CD4-positive, alpha-beta memory T cell (primary cell): ENCODE results near the gene VENTX. TPM values are rescaled to one million over a fixed set of nuclear protein-coding genes. Genes with fewer than 3 reads are reported as not detected.

ENCODE experiments used
- CTCF ChIA-PET: fragments of 350-600 bp; sonication (Branson Sonifier 250); formaldehyde crosslinking; loops from one replicate; lab custom pipeline; 2021; ENCODE audit warnings: inconsistent platforms; ENCODE audit not compliant: partially characterized antibody; lab: Charles Lee
- POLR2A ChIA-PET: fragments of 350-600 bp; sonication (Branson Sonifier 250); formaldehyde crosslinking; loops from one replicate; lab custom pipeline; 2021; ENCODE audit not compliant: partially characterized antibody; lab: Charles Lee
- DNase-seq, 5 donors: peaks; one replicate each; pipeline versions ENCODE4 v3.0.0 to v3.0.0-alpha.2; 2020 to 2022; ENCODE audit warnings: mixed read lengths in 1 of 5
- H3K27ac ChIP-seq: one replicate; pipeline ENCODE4 v1.7.0; 2013; ENCODE audit warnings: low read depth, low read length
- H3K27me3 ChIP-seq: 2 replicates; pipeline ENCODE4 v1.7.0; 2013; ENCODE audit warnings: mild to moderate bottlenecking, low read length, moderate library complexity; ENCODE audit not compliant: insufficient read depth
- H3K36me3 ChIP-seq: 2 replicates; pipeline ENCODE4 v1.7.0; 2013; ENCODE audit warnings: mild to moderate bottlenecking, low read length, moderate library complexity; ENCODE audit not compliant: insufficient read depth
- H3K4me1 ChIP-seq: 2 replicates; pipeline ENCODE4 v1.7.0; 2013; ENCODE audit warnings: mild to moderate bottlenecking, low read length, moderate library complexity; ENCODE audit not compliant: insufficient read depth
- H3K4me3 ChIP-seq, 2 donors: one replicate each; pipeline ENCODE4 v1.7.0; 2013; ENCODE audit warnings: low read length in 2 of 2, mild to moderate bottlenecking in 1 of 2
- H3K9me3 ChIP-seq, 2 donors: one replicate each; pipeline ENCODE4 v1.7.0; 2013; ENCODE audit warnings: low read length in 2 of 2, control low read depth in 1 of 2; ENCODE audit not compliant: control insufficient read depth in 1 of 2
- H3K27ac Mint-ChIP-seq, 7 donors: one replicate each; pipeline ENCODE4 v1.8.0; 2020 to 2021; ENCODE audit warnings: mixed read lengths in 7 of 7, mild to moderate bottlenecking in 6 of 7, inconsistent platforms in 3 of 7, moderate library complexity in 3 of 7
- H3K27me3 Mint-ChIP-seq, 2 donors: one replicate each; pipeline ENCODE4 v1.8.0; 2020 to 2021; ENCODE audit warnings: mixed read lengths in 2 of 2
- H3K36me3 Mint-ChIP-seq, 2 donors: one replicate each; pipeline ENCODE4 v1.8.0; 2020 to 2021; ENCODE audit warnings: mixed read lengths in 2 of 2, inconsistent platforms in 1 of 2, mild to moderate bottlenecking in 1 of 2
- H3K4me1 Mint-ChIP-seq, 4 donors: one replicate each; pipeline ENCODE4 v1.8.0; 2020 to 2021; ENCODE audit warnings: mixed read lengths in 4 of 4, mild to moderate bottlenecking in 1 of 4
- H3K4me3 Mint-ChIP-seq, 8 donors: one replicate each; pipeline ENCODE4 v1.8.0; 2020 to 2021; ENCODE audit warnings: mixed read lengths in 8 of 8, mild to moderate bottlenecking in 7 of 8, moderate library complexity in 6 of 8, inconsistent platforms in 3 of 8
- H3K9me3 Mint-ChIP-seq, 8 donors: one replicate each; pipeline ENCODE4 v1.8.0; 2020 to 2021; ENCODE audit warnings: mixed read lengths in 8 of 8, mild to moderate bottlenecking in 5 of 8, inconsistent platforms in 3 of 8, moderate library complexity in 1 of 8
- intact Hi-C: fragments of 100-400 bp; cut with micrococcal nuclease; formaldehyde crosslinking; loops from one replicate; pipeline ENCODE4 v1.15.1; 2023
- polyA plus RNA-seq, 2 donors: library from polyadenylated mRNA; unstranded; fragments of 300-500 nt; fragmentation: Illumina TruSeq; gene quantifications; one replicate each; pipeline ENCODE4 v1.2.3, GENCODE V29; 2021
- total RNA-seq, 2 experiments: library from RNA; stranded (reverse); gene quantifications; one replicate each; pipeline ENCODE4 v1.2.3, GENCODE V29; 2021

VENTX gene
- total and polyA plus RNA-seq, 4 experiments from 2014 or later, result not detected

DNA sequence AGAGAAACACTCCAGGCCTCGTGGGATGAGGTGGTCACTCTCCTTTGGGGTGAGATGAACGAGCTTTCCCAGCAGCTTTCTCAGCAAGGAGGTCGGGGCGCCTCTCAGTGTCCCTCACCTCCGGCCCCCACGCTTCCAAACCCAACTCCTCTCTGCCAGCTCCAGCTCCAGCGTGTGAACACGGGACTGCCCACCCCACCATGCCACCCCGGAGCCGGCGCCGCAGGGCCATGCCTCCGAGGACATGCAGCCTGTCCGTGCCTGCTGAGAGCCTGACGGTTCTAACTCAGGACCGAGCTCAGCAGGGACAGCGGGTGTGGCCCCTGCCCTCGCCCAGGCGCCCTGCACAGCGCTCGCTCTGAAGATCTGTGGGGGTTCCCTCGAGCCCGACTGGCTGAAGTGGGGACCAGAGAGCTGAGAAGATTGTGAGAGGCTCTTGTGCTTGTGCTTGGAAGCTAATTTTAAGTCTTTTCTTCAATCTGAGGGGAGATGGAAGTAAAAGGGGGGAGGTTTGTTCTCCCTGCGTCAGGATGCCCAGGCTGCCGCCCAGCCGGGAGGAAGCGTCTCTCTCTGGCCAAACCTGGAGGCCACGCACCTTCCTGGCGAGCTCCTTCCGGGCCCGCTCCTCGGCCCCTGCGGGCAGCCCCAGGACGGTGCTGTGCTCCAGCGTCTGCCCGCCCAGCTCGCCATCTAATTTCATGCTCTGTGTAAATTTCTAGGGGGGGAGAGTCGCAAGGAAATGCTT is 44.1 kb downstream of the VENTX start:
- POLR2A ChIA-PET, result interaction anchor here (0.9 to 2.5 kb wide), 2 partner anchors 19 to 25 kb away, joined by 4 to 8 read pairs; no protein-coding TSS in a partner anchor
- H3K4me1 Mint-ChIP-seq, result peaks cover 17 to 41% (median 25%) of the 10 kb centered on the region in 4 donors
- H3K27ac ChIP-seq, result no peak overlapping the region
- H3K27ac Mint-ChIP-seq, result peak overlapping the region in 1 of 7 donors; percentile 19
- intact Hi-C loops, result no loop called here
- no peaks in the 10 kb centered on the region for H3K9me3 ChIP-seq
- CTCF ChIA-PET, result interaction anchor here (1.0 to 1.5 kb wide), 3 partner anchors 21 to 26 kb away, joined by 3 to 7 read pairs (median 3); no protein-coding TSS in a partner anchor
- H3K4me1 ChIP-seq, result peaks cover 32% of the 10 kb centered on the region
- H3K36me3 Mint-ChIP-seq, result peaks cover 36 to 51% of the 10 kb centered on the region in 2 donors
- H3K27me3 Mint-ChIP-seq, result no peaks in the 10 kb centered on the region
- no peak overlapping the region for H3K4me3 Mint-ChIP-seq
- H3K9me3 Mint-ChIP-seq, result peaks cover 0 to 3% (median 0%) of the 10 kb centered on the region in 8 donors
- DNase-seq, result no peak
- H3K4me3 ChIP-seq, result no peak overlapping the region
- peaks cover 47% of the 10 kb centered on the region for H3K36me3 ChIP-seq
- H3K27me3 ChIP-seq, result no peaks in the 10 kb centered on the region

DNA sequence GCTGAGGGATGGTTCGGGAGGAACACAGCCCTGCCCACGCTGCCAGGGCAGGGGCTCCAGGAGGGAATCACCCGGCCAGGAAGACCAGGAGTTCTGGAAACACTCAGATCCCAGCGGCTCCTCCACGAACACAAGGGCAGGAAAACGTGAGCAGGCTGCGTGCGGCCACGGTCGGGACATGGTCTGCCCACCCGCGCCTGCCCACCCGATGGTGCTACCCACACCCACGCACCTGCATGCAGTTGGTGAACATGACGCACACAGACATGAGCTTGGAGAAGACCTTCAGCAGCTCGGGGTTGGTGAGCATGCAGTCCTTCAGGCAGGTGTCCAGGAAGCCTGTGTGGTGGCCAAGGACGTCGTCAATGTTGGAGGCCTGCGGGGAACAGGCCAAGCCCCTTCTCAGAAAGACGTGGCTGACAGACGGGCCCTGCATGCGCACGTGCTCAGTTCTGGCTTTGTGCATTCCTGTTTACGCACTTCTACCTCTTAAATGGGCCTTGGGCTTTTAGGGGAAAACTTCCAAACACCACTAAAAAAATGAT is 45.3 kb downstream of the VENTX start:
- no peak overlapping the region for H3K4me3 ChIP-seq
- intact Hi-C loops, result no loop called here
- H3K9me3 ChIP-seq, result no peaks in the 10 kb centered on the region
- H3K27ac ChIP-seq, result no peak overlapping the region
- Mint-ChIP-seq H3K4me1 (peaks cover 13 to 34% (median 21%) of the 10 kb centered on the region in 4 donors), H3K36me3 (peaks cover 39 to 57% of the 10 kb centered on the region in 2 donors), H3K9me3 (peaks cover 0 to 3% (median 0%) of the 10 kb centered on the region in 8 donors), H3K4me3 (no peak overlapping the region), H3K27me3 (no peaks in the 10 kb centered on the region), H3K27ac (no peak overlapping the region)
- H3K27me3 ChIP-seq, result no peaks in the 10 kb centered on the region
- ChIA-PET POLR2A (interaction anchor here (0.6 kb wide), 1 partner anchor 25 kb away, joined by 3 read pairs; no protein-coding TSS in a partner anchor), CTCF (no interaction called here)
- DNase-seq, result no peak
- peaks cover 21% of the 10 kb centered on the region for H3K4me1 ChIP-seq
- H3K36me3 ChIP-seq, result peaks cover 51% of the 10 kb centered on the region

DNA sequence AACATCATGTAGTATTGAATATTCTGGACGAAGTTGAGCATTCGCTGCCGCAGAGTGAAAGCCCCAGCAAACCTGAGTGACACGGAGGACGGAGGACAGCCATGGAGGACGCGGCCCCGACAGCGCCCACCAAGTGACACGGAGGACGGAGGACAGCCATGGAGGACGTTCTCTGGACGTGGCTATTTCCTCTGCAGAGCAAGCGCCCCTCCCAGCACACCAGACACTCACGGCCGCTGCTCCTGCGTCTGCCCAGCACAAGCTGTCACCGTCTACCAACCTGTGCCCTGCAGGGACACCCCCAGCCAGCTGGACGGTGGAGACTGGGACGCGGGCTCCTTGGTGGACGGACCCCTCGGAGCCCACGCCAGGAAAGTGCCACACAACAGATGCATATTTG is 46.3 kb downstream of the VENTX start:
- Mint-ChIP-seq H3K27ac (no peak overlapping the region), H3K4me3 (no peak overlapping the region), H3K9me3 (peaks cover 0 to 3% (median 0%) of the 10 kb centered on the region in 8 donors), H3K27me3 (no peaks in the 10 kb centered on the region), H3K36me3 (peaks cover 43 to 57% of the 10 kb centered on the region in 2 donors), H3K4me1 (peaks cover 4 to 24% (median 11%) of the 10 kb centered on the region in 4 donors)
- DNase-seq, result no peak
- no peak overlapping the region for H3K27ac ChIP-seq
- H3K4me3 ChIP-seq, result no peak overlapping the region
- intact Hi-C loops, result no loop called here
- H3K4me1 ChIP-seq, result peaks cover 11% of the 10 kb centered on the region
- H3K9me3 ChIP-seq, result no peaks in the 10 kb centered on the region
- ChIA-PET POLR2A (no interaction called here), CTCF (no interaction called here)
- no peaks in the 10 kb centered on the region for H3K27me3 ChIP-seq
- H3K36me3 ChIP-seq, result peaks cover 60% of the 10 kb centered on the region

DNA sequence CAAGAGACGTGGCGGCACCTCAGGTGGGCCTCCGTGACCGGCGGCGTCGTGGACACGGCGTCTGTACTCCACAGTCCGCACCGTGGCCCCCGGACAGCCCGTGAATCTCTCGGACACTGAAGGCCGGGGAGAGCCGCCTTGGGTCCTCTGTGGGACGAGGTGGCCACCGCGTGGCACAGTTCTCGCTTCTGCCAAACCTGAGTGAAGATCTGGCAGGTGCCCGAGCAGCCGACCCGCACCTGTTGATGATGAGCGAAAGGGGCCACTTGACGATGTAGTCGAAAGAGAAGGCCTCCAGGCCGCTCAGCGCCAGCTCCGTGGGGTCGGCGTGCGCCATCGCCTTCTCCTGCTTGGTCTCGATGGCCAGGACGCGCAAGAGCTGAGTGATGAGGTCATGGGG is 47.6 kb downstream of the VENTX start:
- POLR2A ChIA-PET, result no interaction called here
- Histone ChIP-seq H3K9me3 (no peaks in the 10 kb centered on the region), H3K4me3 (no peak overlapping the region), H3K4me1 (no peaks in the 10 kb centered on the region), H3K27ac (no peak overlapping the region), H3K27me3 (no peaks in the 10 kb centered on the region), H3K36me3 (peaks cover 64% of the 10 kb centered on the region)
- CTCF ChIA-PET, result no interaction called here
- no peaks in the 10 kb centered on the region for H3K27me3 Mint-ChIP-seq
- H3K4me3 Mint-ChIP-seq, result no peak overlapping the region
- H3K4me1 Mint-ChIP-seq, result peaks cover under 1 to 11% (median 2%) of the 10 kb centered on the region in 4 donors
- intact Hi-C loops, result no loop called here
- peaks cover 0 to 3% (median 0%) of the 10 kb centered on the region in 8 donors for H3K9me3 Mint-ChIP-seq
- DNase-seq, result no peak
- H3K36me3 Mint-ChIP-seq, result peaks cover 47 to 56% of the 10 kb centered on the region in 2 donors
- no peak overlapping the region for H3K27ac Mint-ChIP-seq

DNA sequence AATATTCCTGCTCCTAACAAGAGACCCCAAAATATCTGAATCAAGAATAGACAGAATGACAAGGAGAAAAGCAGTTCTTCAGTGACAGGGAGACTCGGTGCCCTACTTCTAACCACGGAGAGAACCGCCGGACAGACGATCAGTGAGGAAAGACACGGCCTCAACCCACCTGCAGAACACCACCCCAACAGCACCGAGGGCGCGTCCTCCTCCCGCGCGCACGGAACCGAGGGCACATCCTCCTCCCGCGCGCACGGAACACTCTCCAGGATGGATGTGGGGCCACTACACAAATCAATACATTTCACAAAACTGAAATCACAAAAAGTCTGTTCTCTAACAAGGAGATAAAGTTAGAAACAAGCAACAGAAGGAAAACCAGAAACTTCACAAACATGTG is 48.7 kb downstream of the VENTX start:
- Mint-ChIP-seq H3K27me3 (no peaks in the 10 kb centered on the region), H3K4me3 (no peak overlapping the region), H3K4me1 (peaks cover 0 to 11% (median 2%) of the 10 kb centered on the region in 4 donors), H3K9me3 (peaks cover 0 to 3% (median 0%) of the 10 kb centered on the region in 8 donors), H3K36me3 (peaks cover 53 to 59% of the 10 kb centered on the region in 2 donors), H3K27ac (peak overlapping the region in 3 of 7 donors; percentile 30 to 64 (median 37))
- CTCF ChIA-PET, result no interaction called here
- DNase-seq, result no peak
- Histone ChIP-seq H3K27ac (no peak overlapping the region), H3K36me3 (peaks cover 65% of the 10 kb centered on the region), H3K27me3 (no peaks in the 10 kb centered on the region), H3K4me1 (no peaks in the 10 kb centered on the region), H3K4me3 (no peak overlapping the region), H3K9me3 (no peaks in the 10 kb centered on the region)
- POLR2A ChIA-PET, result no interaction called here
- intact Hi-C loops, result no loop called here

DNA sequence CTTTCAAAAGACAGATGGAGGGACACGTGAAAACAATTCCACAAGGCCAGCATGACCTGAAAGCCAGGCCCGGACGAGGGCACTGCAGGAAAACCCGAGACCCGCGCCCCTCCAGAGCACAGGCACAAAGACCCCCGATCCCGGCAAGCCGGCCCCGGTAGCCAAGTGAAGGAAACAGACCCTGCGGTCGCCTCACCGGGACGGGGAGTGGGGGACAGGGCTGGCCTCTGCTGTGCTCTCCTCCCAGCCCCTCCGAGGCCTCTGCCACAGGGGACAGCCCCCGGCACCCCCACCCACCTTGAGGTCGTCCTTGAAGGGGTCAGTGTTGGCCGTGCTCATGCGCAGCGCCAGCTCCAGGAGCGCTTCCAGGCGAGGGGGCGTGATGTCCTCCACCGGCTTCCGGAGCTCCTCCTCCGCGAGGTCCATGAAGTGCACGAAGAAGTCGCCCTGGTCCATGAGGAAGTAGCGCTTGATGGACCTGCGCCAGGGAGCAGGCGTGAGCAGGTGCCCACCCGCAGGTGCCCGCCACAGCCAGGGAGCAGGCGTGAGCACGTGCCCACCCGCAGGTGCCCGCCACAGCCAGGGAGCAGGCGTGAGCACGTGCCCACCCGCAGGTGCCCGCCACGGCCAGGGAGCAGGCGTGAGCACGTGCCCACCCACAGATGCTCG is 50.3 kb downstream of the VENTX start:
- no peak overlapping the region for H3K27ac Mint-ChIP-seq
- POLR2A ChIA-PET, result interaction anchor here (1.4 kb wide), 1 partner anchor 20 kb away, joined by 4 read pairs; no protein-coding TSS in a partner anchor
- intact Hi-C loops, result no loop called here
- Histone ChIP-seq H3K9me3 (no peaks in the 10 kb centered on the region), H3K36me3 (peaks cover 58% of the 10 kb centered on the region), H3K27me3 (no peaks in the 10 kb centered on the region), H3K27ac (no peak overlapping the region), H3K4me3 (no peak overlapping the region), H3K4me1 (no peaks in the 10 kb centered on the region)
- H3K4me3 Mint-ChIP-seq, result no peak overlapping the region
- no peaks in the 10 kb centered on the region for H3K27me3 Mint-ChIP-seq
- CTCF ChIA-PET, result no interaction called here
- peaks cover 0 to 11% (median 2%) of the 10 kb centered on the region in 4 donors for H3K4me1 Mint-ChIP-seq
- DNase-seq, result no peak
- H3K9me3 Mint-ChIP-seq, result peaks cover 0 to 3% (median 0%) of the 10 kb centered on the region in 8 donors
- H3K36me3 Mint-ChIP-seq, result peaks cover 46 to 48% of the 10 kb centered on the region in 2 donors

DNA sequence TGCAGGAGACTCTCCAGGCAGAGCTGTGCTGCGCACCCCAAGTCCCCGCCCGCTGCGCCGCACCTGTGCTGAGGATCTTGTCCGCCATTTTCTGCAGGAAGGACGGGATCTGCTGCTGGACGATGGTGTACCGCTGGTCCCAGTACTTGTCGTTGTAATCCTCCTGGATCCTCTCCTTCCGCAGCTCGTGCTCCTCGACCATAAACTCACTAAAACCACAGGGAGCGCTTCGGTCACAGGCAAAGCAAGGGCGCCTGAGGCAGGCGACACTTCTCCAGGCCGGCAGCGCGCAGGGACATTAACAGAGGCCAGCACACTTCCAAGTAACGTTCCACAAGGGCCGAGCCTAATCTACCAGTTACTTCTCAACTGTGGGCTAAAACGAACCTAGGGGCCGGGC is 52.1 kb downstream of the VENTX start:
- H3K4me1 ChIP-seq, result no peaks in the 10 kb centered on the region
- no peak overlapping the region for H3K27ac Mint-ChIP-seq
- peaks cover 61% of the 10 kb centered on the region for H3K36me3 ChIP-seq
- H3K4me1 Mint-ChIP-seq, result peaks cover 0 to 11% (median 2%) of the 10 kb centered on the region in 4 donors
- no peak for DNase-seq
- peaks cover 40 to 49% of the 10 kb centered on the region in 2 donors for H3K36me3 Mint-ChIP-seq
- H3K9me3 ChIP-seq, result no peaks in the 10 kb centered on the region
- POLR2A ChIA-PET, result no interaction called here
- H3K27me3 Mint-ChIP-seq, result no peaks in the 10 kb centered on the region
- peaks cover 0 to 3% (median 0%) of the 10 kb centered on the region in 8 donors for H3K9me3 Mint-ChIP-seq
- no peaks in the 10 kb centered on the region for H3K27me3 ChIP-seq
- intact Hi-C loops, result no loop called here
- no peak overlapping the region for H3K4me3 Mint-ChIP-seq
- H3K27ac ChIP-seq, result no peak overlapping the region
- H3K4me3 ChIP-seq, result no peak overlapping the region
- CTCF ChIA-PET, result interaction anchor here (0.7 kb wide), 1 partner anchor 18 kb away, joined by 3 read pairs; no protein-coding TSS in a partner anchor
